ENCODE results near the gene ABHD2. TPM values are rescaled to one million over a fixed set of nuclear protein-coding genes. Genes with fewer than 3 reads are reported as not detected.

Gene ABHD2
- total RNA-seq, 5 donors from 2014 or later (not counting 1 experiment from before 2014, with no cell fraction given): 52.5 to 70.8 (median 58.5) TPM

GRCh38 chr15:89058876-89059405 is 29.3 kb upstream of the ABHD2 start:
- Mint-ChIP-seq H3K4me3 (no peak overlapping the region), H3K27me3 (no peaks in the 10 kb centered on the region), H3K4me1 (peaks cover 6 to 8% (median 7%) of the 10 kb centered on the region in 3 donors), H3K9me3 (no peaks in the 10 kb centered on the region), H3K36me3 (no peaks in the 10 kb centered on the region), H3K27ac (no peak overlapping the region)
- ATAC-seq (replicated peaks in 1 of 4): no peak
- no peak overlapping the region for H3K4me3 ChIP-seq (ENCODE audit: control insufficient read depth in 1 of 2, extremely low read depth in 1 of 2, low read length in 1 of 2)
- ChIA-PET CTCF (interaction anchor here (0.7 to 2.2 kb wide), 7 partner anchors 24 to 423 kb away, joined by 3 to 20 read pairs (median 8); no protein-coding TSS in a partner anchor), POLR2A (no interaction called here)
- no peak for DNase-seq
- 79% methylated on average over 5 of the region's 5 CpGs for WGBS (ENCODE audit: insufficient coverage)
- no peak overlapping the region for H3K27ac ChIP-seq (ENCODE audit: low read length)
- H3K4me1 ChIP-seq (ENCODE audit: control insufficient read depth in 1 of 2, extremely low read depth in 1 of 2, insufficient read depth in 2 of 2, low read length in 2 of 2): peaks cover 0 to 7% of the 10 kb centered on the region in 2 experiments
- no peaks in the 10 kb centered on the region for H3K9me3 ChIP-seq
- no peaks in the 10 kb centered on the region for H3K36me3 ChIP-seq (ENCODE audit: control insufficient read depth in 2 of 2, extremely low read depth in 1 of 2, insufficient read depth in 1 of 2, low read length in 1 of 2)
- peaks cover 0 to 4% of the 10 kb centered on the region in 2 experiments for H3K27me3 ChIP-seq (replicated peaks in 1 of 2; ENCODE audit: control insufficient read depth in 2 of 2, extremely low read depth in 1 of 2, insufficient read depth in 2 of 2, low read length in 1 of 2)

- WGBS (ENCODE audit: insufficient coverage): 100% methylated on average over 1 of the region's 1 CpG
- DNase-seq (no peak), ATAC-seq (replicated peaks in 1 of 4) (no peak)
- ChIA-PET CTCF (no interaction called here), POLR2A (no interaction called here)
- H3K27me3 ChIP-seq (replicated peaks in 1 of 2; ENCODE audit: control insufficient read depth in 2 of 2, extremely low read depth in 1 of 2, insufficient read depth in 2 of 2, low read length in 1 of 2): peaks cover 0 to 3% of the 10 kb centered on the region in 2 experiments
- H3K36me3 ChIP-seq (ENCODE audit: control insufficient read depth in 2 of 2, extremely low read depth in 1 of 2, insufficient read depth in 1 of 2, low read length in 1 of 2): no peaks in the 10 kb centered on the region
- Mint-ChIP-seq H3K4me3 (no peak overlapping the region), H3K27ac (no peak overlapping the region), H3K36me3 (peaks cover 3% of the 10 kb centered on the region), H3K4me1 (peaks cover 0 to 6% (median 4%) of the 10 kb centered on the region in 3 donors), H3K27me3 (no peaks in the 10 kb centered on the region), H3K9me3 (peaks cover 13 to 22% (median 16%) of the 10 kb centered on the region in 3 donors)
- H3K4me1 ChIP-seq (ENCODE audit: control insufficient read depth in 1 of 2, extremely low read depth in 1 of 2, insufficient read depth in 2 of 2, low read length in 2 of 2): no peaks in the 10 kb centered on the region
- H3K27ac ChIP-seq (ENCODE audit: low read length): no peak overlapping the region
- H3K4me3 ChIP-seq (ENCODE audit: control insufficient read depth in 1 of 2, extremely low read depth in 1 of 2, low read length in 1 of 2): no peak overlapping the region
- H3K9me3 ChIP-seq: peaks cover 2% of the 10 kb centered on the region
These were observed 22.0 kb upstream of the ABHD2 start for GRCh38 chr15:89066280-89066679.

GRCh38 chr15:89067751-89068150 is 20.5 kb upstream of the ABHD2 start:
- no peak overlapping the region for H3K4me3 Mint-ChIP-seq
- POLR2A ChIA-PET: no interaction called here
- no peak overlapping the region for H3K27ac ChIP-seq (ENCODE audit: low read length)
- no peak overlapping the region for H3K27ac Mint-ChIP-seq
- H3K9me3 ChIP-seq: peaks cover 2% of the 10 kb centered on the region
- peaks cover 0 to 6% (median 4%) of the 10 kb centered on the region in 3 donors for H3K4me1 Mint-ChIP-seq
- H3K4me3 ChIP-seq (ENCODE audit: control insufficient read depth in 1 of 2, extremely low read depth in 1 of 2, low read length in 1 of 2): no peak overlapping the region
- peaks cover 3% of the 10 kb centered on the region for H3K36me3 Mint-ChIP-seq
- H3K4me1 ChIP-seq (ENCODE audit: control insufficient read depth in 1 of 2, extremely low read depth in 1 of 2, insufficient read depth in 2 of 2, low read length in 2 of 2): no peaks in the 10 kb centered on the region
- peaks cover 13 to 22% (median 16%) of the 10 kb centered on the region in 3 donors for H3K9me3 Mint-ChIP-seq
- no peaks in the 10 kb centered on the region for H3K36me3 ChIP-seq (ENCODE audit: control insufficient read depth in 2 of 2, extremely low read depth in 1 of 2, insufficient read depth in 1 of 2, low read length in 1 of 2)
- ATAC-seq (replicated peaks in 1 of 4) (no peak), DNase-seq (no peak)
- CTCF ChIA-PET: no interaction called here
- peaks cover 0 to 3% of the 10 kb centered on the region in 2 experiments for H3K27me3 ChIP-seq (replicated peaks in 1 of 2; ENCODE audit: control insufficient read depth in 2 of 2, extremely low read depth in 1 of 2, insufficient read depth in 2 of 2, low read length in 1 of 2)
- no peaks in the 10 kb centered on the region for H3K27me3 Mint-ChIP-seq
- WGBS (ENCODE audit: insufficient coverage): no CpG with 5 or more reads among the region's 1 CpG

- ATAC-seq (replicated peaks in 1 of 4) (peak in 1 of 4 experiments; percentile 27), DNase-seq (no peak)
- peaks cover 13 to 22% (median 16%) of the 10 kb centered on the region in 3 donors for H3K9me3 Mint-ChIP-seq
- H3K27ac ChIP-seq (ENCODE audit: low read length): no peak overlapping the region
- POLR2A ChIA-PET: interaction anchor here (0.6 to 0.7 kb wide), 4 partner anchors 23 to 389 kb away, joined by 3 to 9 read pairs (median 4); no protein-coding TSS in a partner anchor
- H3K4me1 ChIP-seq (ENCODE audit: control insufficient read depth in 1 of 2, extremely low read depth in 1 of 2, insufficient read depth in 2 of 2, low read length in 2 of 2): no peaks in the 10 kb centered on the region
- H3K27me3 Mint-ChIP-seq: no peaks in the 10 kb centered on the region
- CTCF ChIA-PET: no interaction called here
- 6% methylated on average over 5 of the region's 5 CpGs for WGBS (ENCODE audit: insufficient coverage)
- peaks cover 0 to 3% of the 10 kb centered on the region in 2 experiments for H3K27me3 ChIP-seq (replicated peaks in 1 of 2; ENCODE audit: control insufficient read depth in 2 of 2, extremely low read depth in 1 of 2, insufficient read depth in 2 of 2, low read length in 1 of 2)
- peaks cover 2% of the 10 kb centered on the region for H3K9me3 ChIP-seq
- H3K4me3 Mint-ChIP-seq: no peak overlapping the region
- peaks cover 3% of the 10 kb centered on the region for H3K36me3 Mint-ChIP-seq
- peaks cover 0 to 6% (median 4%) of the 10 kb centered on the region in 3 donors for H3K4me1 Mint-ChIP-seq
- no peaks in the 10 kb centered on the region for H3K36me3 ChIP-seq (ENCODE audit: control insufficient read depth in 2 of 2, extremely low read depth in 1 of 2, insufficient read depth in 1 of 2, low read length in 1 of 2)
- no peak overlapping the region for H3K27ac Mint-ChIP-seq
- no peak overlapping the region for H3K4me3 ChIP-seq (ENCODE audit: control insufficient read depth in 1 of 2, extremely low read depth in 1 of 2, low read length in 1 of 2)
These were observed 19.9 kb upstream of the ABHD2 start for GRCh38 chr15:89068325-89068784.

- H3K27me3 Mint-ChIP-seq: no peaks in the 10 kb centered on the region
- H3K36me3 ChIP-seq (ENCODE audit: control insufficient read depth in 2 of 2, extremely low read depth in 1 of 2, insufficient read depth in 1 of 2, low read length in 1 of 2): no peaks in the 10 kb centered on the region
- no peak overlapping the region for H3K4me3 ChIP-seq (ENCODE audit: control insufficient read depth in 1 of 2, extremely low read depth in 1 of 2, low read length in 1 of 2)
- no peaks in the 10 kb centered on the region for H3K4me1 ChIP-seq (ENCODE audit: control insufficient read depth in 1 of 2, extremely low read depth in 1 of 2, insufficient read depth in 2 of 2, low read length in 2 of 2)
- H3K36me3 Mint-ChIP-seq: peaks cover 3% of the 10 kb centered on the region
- H3K9me3 ChIP-seq: peaks cover 2% of the 10 kb centered on the region
- POLR2A ChIA-PET: no interaction called here
- H3K27ac ChIP-seq (ENCODE audit: low read length): no peak overlapping the region
- no peak overlapping the region for H3K4me3 Mint-ChIP-seq
- ATAC-seq (replicated peaks in 1 of 4) (no peak), DNase-seq (no peak)
- peaks cover 13 to 22% (median 16%) of the 10 kb centered on the region in 3 donors for H3K9me3 Mint-ChIP-seq
- CTCF ChIA-PET: no interaction called here
- WGBS (ENCODE audit: insufficient coverage): 100% methylated on average over 2 of the region's 7 CpGs
- peaks cover 0 to 6% (median 4%) of the 10 kb centered on the region in 3 donors for H3K4me1 Mint-ChIP-seq
- no peak overlapping the region for H3K27ac Mint-ChIP-seq
- peaks cover 0 to 3% of the 10 kb centered on the region in 2 experiments for H3K27me3 ChIP-seq (replicated peaks in 1 of 2; ENCODE audit: control insufficient read depth in 2 of 2, extremely low read depth in 1 of 2, insufficient read depth in 2 of 2, low read length in 1 of 2)
These were observed 17.8 kb upstream of the ABHD2 start for GRCh38 chr15:89070197-89071124.

- Mint-ChIP-seq H3K4me3 (no peak overlapping the region), H3K4me1 (peaks cover 0 to 6% (median 4%) of the 10 kb centered on the region in 3 donors), H3K9me3 (peaks cover 13 to 16% (median 16%) of the 10 kb centered on the region in 3 donors), H3K27me3 (no peaks in the 10 kb centered on the region), H3K36me3 (peaks cover 3% of the 10 kb centered on the region), H3K27ac (no peak overlapping the region)
- no peak for DNase-seq
- WGBS (ENCODE audit: insufficient coverage): no CpG with 5 or more reads among the region's 4 CpGs
- POLR2A ChIA-PET: no interaction called here
- no peak for ATAC-seq (replicated peaks in 1 of 4)
- Histone ChIP-seq H3K4me1 (ENCODE audit: control insufficient read depth in 1 of 2, extremely low read depth in 1 of 2, insufficient read depth in 2 of 2, low read length in 2 of 2) (no peaks in the 10 kb centered on the region), H3K27me3 (replicated peaks in 1 of 2; ENCODE audit: control insufficient read depth in 2 of 2, extremely low read depth in 1 of 2, insufficient read depth in 2 of 2, low read length in 1 of 2) (peaks cover 0 to 6% of the 10 kb centered on the region in 2 experiments), H3K36me3 (ENCODE audit: control insufficient read depth in 2 of 2, extremely low read depth in 1 of 2, insufficient read depth in 1 of 2, low read length in 1 of 2) (no peaks in the 10 kb centered on the region), H3K4me3 (ENCODE audit: control insufficient read depth in 1 of 2, extremely low read depth in 1 of 2, low read length in 1 of 2) (no peak overlapping the region), H3K27ac (ENCODE audit: low read length) (no peak overlapping the region), H3K9me3 (peaks cover 2% of the 10 kb centered on the region)
- CTCF ChIA-PET: no interaction called here
These were observed 16.8 kb upstream of the ABHD2 start for GRCh38 chr15:89071471-89071870.
